ENCODE results near the gene NDUFAF3. TPM values are rescaled to one million over a fixed set of nuclear protein-coding genes. Genes with fewer than 3 reads are reported as not detected.

The NDUFAF3 gene
- total RNA-seq, 1 experiment from 2014 or later = 38.8 TPM

DNA sequence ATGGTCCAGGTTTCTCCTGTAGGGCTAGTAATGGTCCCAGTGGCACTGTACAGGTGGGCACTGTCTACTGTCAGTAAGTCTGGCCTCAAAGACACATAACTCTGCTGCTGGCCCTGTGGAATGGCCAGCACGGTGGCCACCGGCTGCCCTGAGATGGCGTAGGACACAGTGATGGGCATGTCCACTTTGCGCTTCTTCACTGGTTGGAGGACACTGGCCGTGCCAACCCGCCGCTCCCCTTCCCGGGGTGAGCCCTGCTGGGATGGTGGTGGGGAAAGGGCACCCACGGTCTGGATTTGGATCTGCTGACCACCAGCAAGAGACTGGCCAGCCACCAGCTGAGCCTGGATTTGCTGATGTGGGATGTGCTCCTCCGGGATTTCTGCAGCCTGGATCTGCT, 35.3 kb downstream of the NDUFAF3 start:
- no TSS peak for BruUV-seq (replicated peaks)
- H3K36me3 ChIP-seq (ENCODE audit: low read depth) = no peaks in the 10 kb centered on the region

DNA sequence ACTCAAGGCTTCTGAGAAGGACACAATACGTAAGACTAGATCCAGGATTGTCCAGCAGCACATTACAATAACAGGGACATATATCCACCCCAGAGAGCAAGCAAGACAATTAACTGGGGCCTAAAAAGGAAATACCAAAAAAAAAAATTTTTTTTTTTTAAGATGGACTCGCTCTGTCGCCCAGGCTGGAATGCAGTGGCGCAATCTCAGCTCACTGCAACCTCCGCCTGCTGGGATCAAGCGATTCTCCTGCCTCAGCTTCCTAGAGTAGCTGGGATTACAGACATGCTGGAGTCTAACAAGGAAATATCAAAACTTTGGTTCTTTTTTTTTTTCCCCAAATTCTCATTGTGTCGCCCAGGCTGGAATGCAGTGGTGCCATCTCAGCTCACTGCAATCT, 36.1 kb downstream of the NDUFAF3 start:
- no peaks in the 10 kb centered on the region; the same call in 1 of the 2 replicates for H3K4me1 ChIP-seq (replicated peaks; ENCODE audit: insufficient read depth)
- POLR2A ChIA-PET (ENCODE audit: unreplicated experiment) = no interaction called here
- H3K27ac ChIP-seq = no peak overlapping the region
- no peak overlapping the region for H3K4me3 ChIP-seq
- no peak overlapping the region for H3K4me2 ChIP-seq
- 0 out of 2 replicates have a peak, but pooled peaks cover 4% of the 10 kb centered on the region for H3F3A ChIP-seq (ENCODE audit: insufficient read depth, low read depth)
- 0 out of 2 replicates have a peak, but pooled peaks cover 8% of the 10 kb centered on the region for H4K20me1 ChIP-seq (ENCODE audit: insufficient read depth)
- no peak for DNase-seq
- intact Hi-C loops (cut with micrococcal nuclease; ENCODE audit: unreplicated experiment) = no loop called here
- BruUV-seq (replicated peaks) = no TSS peak
- no peaks in the 10 kb centered on the region for H3K9me3 ChIP-seq (ENCODE audit: insufficient read depth, low read depth)
- CTCF ChIA-PET = interaction anchor here (0.7 kb wide), 1 partner anchor 37 kb away, joined by 3 read pairs; no protein-coding TSS in a partner anchor
- peaks cover 7% of the 10 kb centered on the region; the same call in 1 of the 2 replicates for H3K79me2 ChIP-seq (ENCODE audit: low read depth)
- no peaks in the 10 kb centered on the region for H3K36me3 ChIP-seq (ENCODE audit: low read depth)
- no peaks in the 10 kb centered on the region for H3K9me2 ChIP-seq (ENCODE audit: insufficient read depth)
- no peaks in the 10 kb centered on the region for H3K27me3 ChIP-seq (ENCODE audit: insufficient read depth, low read depth)
- H2AFZ ChIP-seq = no peak overlapping the region
- no peak for TF ChIP-seq EZH2 (IDR thresholded peaks at IDR 0.05; ENCODE audit: low read depth)
- TF ChIP-seq, protein P1, sequence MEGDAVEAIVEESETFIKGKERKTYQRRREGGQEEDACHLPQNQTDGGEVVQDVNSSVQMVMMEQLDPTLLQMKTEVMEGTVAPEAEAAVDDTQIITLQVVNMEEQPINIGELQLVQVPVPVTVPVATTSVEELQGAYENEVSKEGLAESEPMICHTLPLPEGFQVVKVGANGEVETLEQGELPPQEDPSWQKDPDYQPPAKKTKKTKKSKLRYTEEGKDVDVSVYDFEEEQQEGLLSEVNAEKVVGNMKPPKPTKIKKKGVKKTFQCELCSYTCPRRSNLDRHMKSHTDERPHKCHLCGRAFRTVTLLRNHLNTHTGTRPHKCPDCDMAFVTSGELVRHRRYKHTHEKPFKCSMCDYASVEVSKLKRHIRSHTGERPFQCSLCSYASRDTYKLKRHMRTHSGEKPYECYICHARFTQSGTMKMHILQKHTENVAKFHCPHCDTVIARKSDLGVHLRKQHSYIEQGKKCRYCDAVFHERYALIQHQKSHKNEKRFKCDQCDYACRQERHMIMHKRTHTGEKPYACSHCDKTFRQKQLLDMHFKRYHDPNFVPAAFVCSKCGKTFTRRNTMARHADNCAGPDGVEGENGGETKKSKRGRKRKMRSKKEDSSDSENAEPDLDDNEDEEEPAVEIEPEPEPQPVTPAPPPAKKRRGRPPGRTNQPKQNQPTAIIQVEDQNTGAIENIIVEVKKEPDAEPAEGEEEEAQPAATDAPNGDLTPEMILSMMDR (conservative IDR thresholded peaks at IDR 0.05) = no peak

More for the DNA sequence above, 35.3 kb downstream of the NDUFAF3 start:
- CTCF ChIA-PET = no interaction called here
- TF ChIP-seq EZH2 (IDR thresholded peaks at IDR 0.05; ENCODE audit: low read depth) = no peak
- TF ChIP-seq, protein P1 (conservative IDR thresholded peaks at IDR 0.05) = no peak
- Histone ChIP-seq H3K4me3 (no peak overlapping the region), H3K27me3 (ENCODE audit: insufficient read depth, low read depth) (no peaks in the 10 kb centered on the region), H3K9me3 (ENCODE audit: insufficient read depth, low read depth) (no peaks in the 10 kb centered on the region), H3K4me2 (no peak overlapping the region), H2AFZ (no peak overlapping the region), H3K9me2 (ENCODE audit: insufficient read depth) (no peaks in the 10 kb centered on the region), H3K27ac (no peak overlapping the region), H4K20me1 (ENCODE audit: insufficient read depth) (0 out of 2 replicates have a peak, but pooled peaks cover 8% of the 10 kb centered on the region), H3K79me2 (ENCODE audit: low read depth) (peaks cover 7% of the 10 kb centered on the region; the same call in 1 of the 2 replicates), H3F3A (ENCODE audit: insufficient read depth, low read depth) (0 out of 2 replicates have a peak, but pooled peaks cover 4% of the 10 kb centered on the region), H3K4me1 (replicated peaks; ENCODE audit: insufficient read depth) (no peaks in the 10 kb centered on the region; the same call in 1 of the 2 replicates)
- intact Hi-C loops (cut with micrococcal nuclease; ENCODE audit: unreplicated experiment) = no loop called here
- POLR2A ChIA-PET (ENCODE audit: unreplicated experiment) = no interaction called here
- DNase-seq = no peak

Small RNA genes lying within 50 kb of the gene (microRNA-seq; reads per million reads assigned to microRNA genes)
- gene MIR191 (ENCODE audit: borderline number of aligned reads, borderline replicate concordance) (19,962 reads per million, percentile 96 among the genes with 10 or more reads in this experiment), gene MIR425 (ENCODE audit: borderline number of aligned reads, borderline replicate concordance) (5,062 reads per million, percentile 88 among the genes with 10 or more reads in this experiment)

Other genes starting within 250 kb of the NDUFAF3 start
- gene PRKAR2A, start 174.2 kb upstream of the NDUFAF3 start, total RNA-seq (2021) = 54.2 and 78.9 TPM in 2 replicates
- gene SLC25A20, start 123.2 kb upstream of the NDUFAF3 start, total RNA-seq (2021) = 2.9 and 4.9 TPM in 2 replicates
- gene ARIH2, start 103.3 kb upstream of the NDUFAF3 start, total RNA-seq (2021) = 86.1 and 96.8 TPM in 2 replicates
- gene P4HTM, start 31.9 kb upstream of the NDUFAF3 start, total RNA-seq (2021) = 49.1 and 57.1 TPM in 2 replicates
- gene WDR6, start 14.7 kb upstream of the NDUFAF3 start, total RNA-seq (2021) = 157 and 159 TPM in 2 replicates
- gene DALRD3, start 3.5 kb upstream of the NDUFAF3 start, total RNA-seq (2021) = 27.7 and 35.9 TPM in 2 replicates
- 190 and 222 TPM in 2 replicates for gene IMPDH2, start 7.3 kb downstream of the NDUFAF3 start, total RNA-seq (2021)
- 84.8 and 87.5 TPM in 2 replicates for gene QRICH1, start 72.0 kb downstream of the NDUFAF3 start, total RNA-seq (2021)
- 334 and 337 TPM in 2 replicates for gene QARS1, start 82.6 kb downstream of the NDUFAF3 start, total RNA-seq (2021)
- gene USP19, start 98.7 kb downstream of the NDUFAF3 start, total RNA-seq (2021) = 72.1 TPM in 2 replicates
- gene LAMB2, start 110.9 kb downstream of the NDUFAF3 start, total RNA-seq (2021) = 230 and 238 TPM in 2 replicates
- 17.8 and 24.0 TPM in 2 replicates for gene CCDC71, start 144.2 kb downstream of the NDUFAF3 start, total RNA-seq (2021)
- 13.1 and 15.3 TPM in 2 replicates for gene KLHDC8B, start 149.5 kb downstream of the NDUFAF3 start, total RNA-seq (2021)